ENCODE measurements around the gene MCF2L2. TPM values are rescaled to one million over a fixed set of nuclear protein-coding genes. Genes with fewer than 3 reads are reported as not detected.

Gene MCF2L2
- total and polyA plus RNA-seq, 9 of the 15 experiments (the other 6 are each of a cell fraction or from before 2014, with no cell fraction given), result 0.56 to 4.2 (median 3.0) TPM

DNA sequence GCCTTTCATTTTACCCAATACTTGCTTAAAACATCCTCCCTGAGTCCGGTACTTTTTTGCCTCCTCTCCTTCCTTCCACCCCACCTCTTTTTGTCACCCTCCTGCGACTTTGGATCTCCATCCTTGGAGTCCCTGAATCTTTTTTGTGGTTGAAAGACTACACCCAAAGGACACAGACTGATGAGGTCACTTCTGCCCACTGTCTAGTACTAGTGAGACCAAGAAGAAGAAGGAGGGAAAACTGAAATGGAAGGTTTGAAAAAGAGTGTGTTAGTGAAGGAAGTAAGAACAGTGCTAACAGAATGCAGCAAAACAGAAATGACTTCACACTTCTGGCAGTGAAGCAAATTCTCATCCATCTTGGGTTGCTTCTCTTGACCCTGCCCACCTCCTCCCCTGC is 168.8 kb downstream of the MCF2L2 start:
- FAIRE-seq, result no peak
- H2AFZ ChIP-seq (ENCODE audit: low read depth, low read length), result no peak overlapping the region
- H3K9me1 ChIP-seq (ENCODE audit: control insufficient read depth, insufficient read depth, low read length), result no peaks in the 10 kb centered on the region
- POLR2A ChIA-PET, result interaction anchor here (0.7 to 2.1 kb wide), 4 partner anchors 13 to 119 kb away, joined by 3 to 7 read pairs (median 3); no protein-coding TSS in a partner anchor
- no peaks in the 10 kb centered on the region for H4K20me1 ChIP-seq (replicated peaks; ENCODE audit: control insufficient read depth, insufficient read depth, low read length)
- H3K9me3 ChIP-seq (replicated peaks; ENCODE audit: control insufficient read depth, insufficient read depth, low read depth, low read length), result no peaks in the 10 kb centered on the region
- no peak overlapping the region for H3K4me3 ChIP-seq
- H3K4me1 ChIP-seq (replicated peaks in 1 of 2; ENCODE audit: control insufficient read depth in 2 of 2, insufficient read depth in 2 of 2, low read length in 2 of 2), result peaks cover 1 to 22% of the 10 kb centered on the region in 2 experiments
- CTCF ChIA-PET (ENCODE audit: low intra/inter-chr PET ratio), result no interaction called here
- in situ Hi-C loops (cut with MboI), result no loop called here
- H3K4me2 ChIP-seq (ENCODE audit: insufficient read depth, low read length), result no peak overlapping the region
- peaks cover 29% of the 10 kb centered on the region; the same call in 2 of the 3 replicates for H3K36me3 ChIP-seq (ENCODE audit: control insufficient read depth, insufficient read depth, low read length)
- BruUV-seq (replicated peaks), result no TSS peak
- 70% methylated on average over 2 of the region's 2 CpGs for WGBS (ENCODE audit: insufficient coverage, low coverage, missing lambda C conversion rate)
- H3K9ac ChIP-seq (ENCODE audit: insufficient read depth in 1 of 2, low read depth in 2 of 2, low read length in 2 of 2), result no peak overlapping the region; a peak in 1 of 4 replicates
- H3K27me3 ChIP-seq (ENCODE audit: control insufficient read depth in 2 of 2, insufficient read depth in 2 of 2, low read length in 2 of 2), result no peaks in the 10 kb centered on the region
- no peak for ATAC-seq
- intact Hi-C loops (cut with micrococcal nuclease), result loop anchor here (10.0 kb wide), 1 partner anchor 95 kb away; no protein-coding TSS in a partner anchor
- H3K27ac ChIP-seq (ENCODE audit: extremely low read depth, low read depth, low read length), result no peak overlapping the region
- H3K79me2 ChIP-seq (ENCODE audit: control insufficient read depth, insufficient read depth, low read length), result peaks cover 71% of the 10 kb centered on the region
- no peak for DNase-seq (ENCODE audit: extremely low read depth in 1 of 4, low spot score in 3 of 4)
- TF ChIP-seq, protein P1, sequence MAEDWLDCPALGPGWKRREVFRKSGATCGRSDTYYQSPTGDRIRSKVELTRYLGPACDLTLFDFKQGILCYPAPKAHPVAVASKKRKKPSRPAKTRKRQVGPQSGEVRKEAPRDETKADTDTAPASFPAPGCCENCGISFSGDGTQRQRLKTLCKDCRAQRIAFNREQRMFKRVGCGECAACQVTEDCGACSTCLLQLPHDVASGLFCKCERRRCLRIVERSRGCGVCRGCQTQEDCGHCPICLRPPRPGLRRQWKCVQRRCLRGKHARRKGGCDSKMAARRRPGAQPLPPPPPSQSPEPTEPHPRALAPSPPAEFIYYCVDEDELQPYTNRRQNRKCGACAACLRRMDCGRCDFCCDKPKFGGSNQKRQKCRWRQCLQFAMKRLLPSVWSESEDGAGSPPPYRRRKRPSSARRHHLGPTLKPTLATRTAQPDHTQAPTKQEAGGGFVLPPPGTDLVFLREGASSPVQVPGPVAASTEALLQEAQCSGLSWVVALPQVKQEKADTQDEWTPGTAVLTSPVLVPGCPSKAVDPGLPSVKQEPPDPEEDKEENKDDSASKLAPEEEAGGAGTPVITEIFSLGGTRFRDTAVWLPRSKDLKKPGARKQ (CRISPR knock-in tag; IDR thresholded peaks at IDR 0.05), result no peak
- TF ChIP-seq ZNF77 (CRISPR knock-in tag; IDR thresholded peaks at IDR 0.05), result no peak
- no peak for TF ChIP-seq POLR2H (tag; IDR thresholded peaks at IDR 0.05; ENCODE audit: low read depth)
- peak; percentile 16; the same call in 1 of the 2 replicates for TF ChIP-seq MTA1 (IDR thresholded peaks at IDR 0.05; ENCODE audit: borderline replicate concordance)
- peak; percentile 27; the same call in 1 of the 2 replicates for TF ChIP-seq CREM (IDR thresholded peaks at IDR 0.05; ENCODE audit: low read depth)
